DMS53 treated with DMSO at 0.1 percent for 48 hours (cell line): ENCODE data around the gene TANGO6.

Source experiments
- DNase-seq: peaks from one replicate; lab custom pipeline; 2025; ENCODE audit not compliant: unreplicated experiment; lab: John Stamatoyannopoulos, UW

The TANGO6 gene

DNA sequence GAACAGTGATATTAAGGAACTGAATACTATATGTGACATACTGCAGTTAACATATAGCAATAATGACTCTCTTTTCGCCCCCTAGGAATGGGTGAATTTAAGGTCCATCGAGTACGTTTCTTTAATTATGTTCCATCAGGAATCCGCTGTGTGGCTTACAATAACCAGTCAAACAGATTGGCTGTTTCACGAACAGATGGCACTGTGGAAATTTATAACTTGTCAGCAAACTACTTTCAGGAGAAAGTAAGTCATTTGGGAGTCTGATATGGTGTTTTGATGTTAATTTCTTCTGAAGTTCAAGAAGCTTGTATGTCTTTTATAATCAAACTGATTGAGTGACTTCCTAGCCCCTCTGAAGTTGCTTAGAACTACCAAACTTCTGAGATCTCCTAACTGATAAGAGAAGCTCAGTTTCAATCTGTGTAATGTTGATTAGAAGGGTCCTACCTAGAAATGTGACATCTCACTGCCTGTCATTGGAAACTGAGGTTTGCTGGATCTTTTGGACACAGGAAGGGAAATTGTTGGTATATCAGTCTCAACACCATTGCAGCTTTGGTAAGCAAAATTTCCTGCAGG lies 290.1 kb downstream of the TANGO6 start:
- no peak for DNase-seq
